ENCODE results near the gene MOB3A. TPM values are rescaled to one million over a fixed set of nuclear protein-coding genes. Genes with fewer than 3 reads are reported as not detected.

Gene MOB3A
- total and polyA plus RNA-seq, 3 donors from 2014 or later, result 17.8 to 31.6 (median 22.8) TPM

GRCh38 chr19:2033115-2033824, 62.9 kb downstream of the MOB3A start:
- H3K9me3 ChIP-seq, result no peaks in the 10 kb centered on the region
- H3K4me1 ChIP-seq, result peaks cover 17% of the 10 kb centered on the region
- WGBS, 2 donors, result 86 to 87% methylated on average over 3 to 6 of the region's 6 CpGs
- peak overlapping the region; percentile 94 to 95 for H3K27ac ChIP-seq
- DNase-seq, result no peak
- H3K27me3 ChIP-seq, result no peaks in the 10 kb centered on the region
- intact Hi-C loops (cut with DNase I; ENCODE audit: low total_unique reads), result no loop called here
- no peak overlapping the region for H3K4me3 ChIP-seq
- H3K36me3 ChIP-seq (ENCODE audit: low read depth, missing control alignments), result no peaks in the 10 kb centered on the region
- no peak for TF ChIP-seq POLR2A (IDR thresholded peaks at IDR 0.05)
- TF ChIP-seq, protein P1, sequence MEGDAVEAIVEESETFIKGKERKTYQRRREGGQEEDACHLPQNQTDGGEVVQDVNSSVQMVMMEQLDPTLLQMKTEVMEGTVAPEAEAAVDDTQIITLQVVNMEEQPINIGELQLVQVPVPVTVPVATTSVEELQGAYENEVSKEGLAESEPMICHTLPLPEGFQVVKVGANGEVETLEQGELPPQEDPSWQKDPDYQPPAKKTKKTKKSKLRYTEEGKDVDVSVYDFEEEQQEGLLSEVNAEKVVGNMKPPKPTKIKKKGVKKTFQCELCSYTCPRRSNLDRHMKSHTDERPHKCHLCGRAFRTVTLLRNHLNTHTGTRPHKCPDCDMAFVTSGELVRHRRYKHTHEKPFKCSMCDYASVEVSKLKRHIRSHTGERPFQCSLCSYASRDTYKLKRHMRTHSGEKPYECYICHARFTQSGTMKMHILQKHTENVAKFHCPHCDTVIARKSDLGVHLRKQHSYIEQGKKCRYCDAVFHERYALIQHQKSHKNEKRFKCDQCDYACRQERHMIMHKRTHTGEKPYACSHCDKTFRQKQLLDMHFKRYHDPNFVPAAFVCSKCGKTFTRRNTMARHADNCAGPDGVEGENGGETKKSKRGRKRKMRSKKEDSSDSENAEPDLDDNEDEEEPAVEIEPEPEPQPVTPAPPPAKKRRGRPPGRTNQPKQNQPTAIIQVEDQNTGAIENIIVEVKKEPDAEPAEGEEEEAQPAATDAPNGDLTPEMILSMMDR (IDR thresholded peaks at IDR 0.05), result no peak

DNA sequence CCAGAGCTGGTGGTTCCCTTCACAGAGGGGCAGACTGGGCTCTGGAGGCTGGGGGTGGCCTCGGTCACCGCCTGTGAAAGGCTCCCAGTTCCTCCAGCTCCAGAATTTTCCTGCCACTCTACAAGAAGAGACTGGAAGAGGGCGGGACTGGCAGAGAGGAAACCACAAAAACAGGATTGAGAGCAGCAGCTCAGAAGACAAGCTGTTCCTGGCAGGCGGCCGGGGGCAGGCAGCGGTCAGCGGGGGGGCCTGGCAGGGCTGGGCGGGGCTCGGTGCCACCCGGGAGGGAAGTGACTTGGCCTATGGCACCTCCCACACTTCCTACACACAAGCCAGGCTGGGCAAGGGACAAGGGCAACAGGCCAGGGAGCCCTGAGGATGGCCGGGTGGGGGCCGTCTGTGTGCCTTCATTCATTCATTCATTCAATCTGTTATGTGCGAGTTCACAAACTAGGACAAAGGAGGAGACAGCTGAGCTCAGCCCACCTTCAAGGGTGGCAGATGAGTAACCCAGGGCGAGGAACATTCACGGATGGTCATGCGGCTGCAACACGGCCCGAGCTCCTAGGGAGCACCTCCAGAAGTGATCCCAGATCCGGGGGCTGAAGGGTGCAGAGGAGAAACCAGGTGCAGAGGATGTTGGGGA, 63.7 kb downstream of the MOB3A start:
- intact Hi-C loops (cut with DNase I; ENCODE audit: low total_unique reads), result no loop called here
- no peak overlapping the region for H3K4me3 ChIP-seq

DNA sequence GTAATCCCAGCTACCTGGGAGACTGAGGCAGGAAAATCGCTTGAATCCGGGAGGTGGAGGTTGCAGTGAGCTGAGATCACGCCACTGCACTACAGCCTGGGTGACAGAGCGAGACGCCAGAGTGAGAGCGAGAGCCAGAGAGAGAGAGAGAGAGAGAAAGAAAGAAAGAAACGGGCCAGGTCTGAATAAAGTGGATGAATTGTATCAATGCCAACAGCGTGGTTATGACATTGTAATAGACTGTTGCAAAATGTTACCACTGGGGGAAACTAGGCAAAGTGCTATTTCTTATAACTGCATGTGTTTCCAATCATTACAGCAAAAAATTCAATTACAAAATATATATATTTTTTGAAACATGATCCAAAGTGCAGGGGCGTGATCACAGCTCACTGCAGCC, 68.8 kb downstream of the MOB3A start:
- TF ChIP-seq POLR2A (IDR thresholded peaks at IDR 0.05), result no peak
- TF ChIP-seq, protein P1 (IDR thresholded peaks at IDR 0.05), result peak in 1 of 3 experiments; percentile 20
- Histone ChIP-seq H3K27me3 (no peaks in the 10 kb centered on the region), H3K4me3 (no peak overlapping the region), H3K36me3 (ENCODE audit: low read depth, missing control alignments) (no peaks in the 10 kb centered on the region), H3K27ac (peak overlapping the region in 1 of 2 donors; percentile 41), H3K4me1 (peaks cover 17% of the 10 kb centered on the region), H3K9me3 (no peaks in the 10 kb centered on the region)
- DNase-seq, result no peak
- intact Hi-C loops (cut with DNase I; ENCODE audit: low total_unique reads), result loop anchor here (10.0 kb wide), 1 partner anchor 47 kb away; no protein-coding TSS in a partner anchor
- WGBS, 2 donors, result 46 to 52% methylated on average over 9 of the region's 9 CpGs

More for the DNA sequence above, 63.7 kb downstream of the MOB3A start:
- peaks cover 19% of the 10 kb centered on the region for H3K4me1 ChIP-seq
- TF ChIP-seq, protein P1 (IDR thresholded peaks at IDR 0.05), result no peak
- no peak for TF ChIP-seq POLR2A (IDR thresholded peaks at IDR 0.05)
- H3K27ac ChIP-seq, result peak overlapping the region; percentile 94 to 95
- no peaks in the 10 kb centered on the region for H3K27me3 ChIP-seq
- H3K36me3 ChIP-seq (ENCODE audit: low read depth, missing control alignments), result no peaks in the 10 kb centered on the region
- peak; percentile 95 for DNase-seq
- WGBS, 2 donors, result 26 to 56% methylated on average over 12 to 19 of the region's 19 CpGs
- no peaks in the 10 kb centered on the region for H3K9me3 ChIP-seq

DNA sequence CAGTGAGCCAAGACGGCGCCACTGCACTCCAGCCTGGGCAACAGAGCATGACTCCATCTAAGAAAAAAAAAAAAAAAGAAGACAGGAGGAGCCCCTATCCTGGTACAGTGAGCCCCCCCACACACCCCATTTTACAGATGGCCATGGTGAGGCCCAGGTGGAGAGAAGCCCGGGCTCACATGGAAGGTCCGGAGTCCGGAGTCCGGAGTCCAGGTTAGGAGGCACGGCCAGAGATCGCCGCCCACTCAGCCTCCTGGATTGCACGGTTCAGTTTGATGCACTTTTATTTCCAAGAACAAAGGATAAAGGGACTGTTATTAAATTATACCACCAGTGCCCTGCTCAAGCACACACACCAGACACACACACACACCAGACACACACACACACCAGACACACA, 69.4 kb downstream of the MOB3A start:
- WGBS, 2 donors, result 82 to 92% methylated on average over 10 of the region's 10 CpGs
- no peaks in the 10 kb centered on the region for H3K27me3 ChIP-seq
- no peak overlapping the region for H3K4me3 ChIP-seq
- no peaks in the 10 kb centered on the region for H3K36me3 ChIP-seq (ENCODE audit: low read depth, missing control alignments)
- TF ChIP-seq POLR2A (IDR thresholded peaks at IDR 0.05), result no peak
- TF ChIP-seq, protein P1 (IDR thresholded peaks at IDR 0.05), result no peak
- H3K9me3 ChIP-seq, result no peaks in the 10 kb centered on the region
- no peak for DNase-seq
- H3K27ac ChIP-seq, result no peak overlapping the region
- H3K4me1 ChIP-seq, result peaks cover 11% of the 10 kb centered on the region
- intact Hi-C loops (cut with DNase I; ENCODE audit: low total_unique reads), result loop anchor here (10.0 kb wide), 1 partner anchor 48 kb away; no protein-coding TSS in a partner anchor
